Caco-2 (cell line): ENCODE results near the gene MTHFD1L. TPM values are rescaled to one million over a fixed set of nuclear protein-coding genes. Genes with fewer than 3 reads are reported as not detected.
"Not testable (repeated sequence)": the region's sequence is repeated elsewhere in the genome, so short reads cannot be mapped to it uniquely, and the experiment has no call there.

Source experiments
- BruUV-seq: library from RNA; stranded (reverse); fragments of 400-500 nt; replicated peaks from 2 replicates; lab custom pipeline; 2021; lab: Mats Ljungman, UMichigan
- CTCF ChIA-PET: fragments of 300-600 bp; sonication (Branson Sonifier 250); formaldehyde crosslinking; loops from one replicate; lab custom pipeline; 2022; ENCODE audit warnings: antibody characterized with exemption; lab: Charles Lee
- POLR2A ChIA-PET: fragments of 300-600 bp; sonication (Branson Sonifier 250); formaldehyde crosslinking; loops from one replicate; lab custom pipeline; 2022; ENCODE audit warnings: antibody characterized with exemption; lab: Charles Lee
- DNase-seq, 2 experiments: peaks; one replicate each; pipeline versions ENCODE4 v3.0.0 to v3.0.0-alpha.2; 2020 to 2022
- H3K27me3 ChIP-seq: replicated peaks from 2 replicates; pipeline ENCODE4 v1.6.0; 2011; ENCODE audit warnings: low read length; ENCODE audit not compliant: control insufficient read depth, insufficient read depth
- H3K36me3 ChIP-seq: 2 replicates; pipeline ENCODE4 v1.5.1; 2011; ENCODE audit warnings: low read length; ENCODE audit not compliant: control insufficient read depth, insufficient read depth
- H3K4me1 ChIP-seq: fragments of 250-450 bp; sonication (Bioruptor Pico); 2 replicates; pipeline ENCODE4 v1.5.1; 2020; ENCODE audit warnings: mild to moderate bottlenecking
- H3K4me3 ChIP-seq: 2 replicates; pipeline ENCODE4 v1.5.1; 2011; ENCODE audit warnings: low read depth, mild to moderate bottlenecking, control low read depth, low read length
- H3K9me3 ChIP-seq: fragments of 250-450 bp; sonication (Bioruptor Pico); 2 replicates; pipeline ENCODE4 v1.5.1; 2020; ENCODE audit warnings: mild to moderate bottlenecking, moderate library complexity
- H3K27ac Mint-ChIP-seq: one replicate; pipeline ENCODE4 v1.8.0; 2022; ENCODE audit warnings: mixed read lengths; ENCODE audit not compliant: unreplicated experiment
- H3K27me3 Mint-ChIP-seq: one replicate; pipeline ENCODE4 v1.8.0; 2022; ENCODE audit warnings: mixed read lengths; ENCODE audit not compliant: insufficient read depth, unreplicated experiment
- H3K36me3 Mint-ChIP-seq: one replicate; pipeline ENCODE4 v1.8.0; 2022; ENCODE audit warnings: mild to moderate bottlenecking, mixed read lengths; ENCODE audit not compliant: insufficient read depth, unreplicated experiment
- H3K4me1 Mint-ChIP-seq: one replicate; pipeline ENCODE4 v1.8.0; 2022; ENCODE audit warnings: low read depth, mixed read lengths; ENCODE audit not compliant: unreplicated experiment
- H3K4me3 Mint-ChIP-seq: one replicate; pipeline ENCODE4 v1.8.0; 2022; ENCODE audit warnings: mild to moderate bottlenecking, moderate library complexity, mixed read lengths; ENCODE audit not compliant: unreplicated experiment
- H3K9me3 Mint-ChIP-seq: one replicate; pipeline ENCODE4 v1.8.0; 2022; ENCODE audit warnings: mixed read lengths; ENCODE audit not compliant: unreplicated experiment
- intact Hi-C: fragments of 100-400 bp; cut with micrococcal nuclease; formaldehyde crosslinking; loops from one replicate; pipeline ENCODE4 v1.10.0; 2022; ENCODE audit not compliant: unreplicated experiment
- total RNA-seq: library from RNA; stranded (reverse); gene quantifications from 2 replicates; pipeline ENCODE4 v1.2.3, GENCODE V29; 2022
- TF ChIP-seq, protein P1 (sequence below), 2 experiments: fragments of 200-600 bp in 1 of 2; IDR thresholded peaks; 1 replicate in 1 of 2; 2 replicates in 1 of 2; pipeline versions ENCODE4 v1.5.1 to v1.8.0; 2011 to 2022; ENCODE audit warnings: antibody characterized with exemption in 1 of 2, control low read depth in 1 of 2, inconsistent platforms in 1 of 2, low read depth in 1 of 2, low read length in 1 of 2, mild to moderate bottlenecking in 1 of 2, moderate library complexity in 1 of 2; ENCODE audit not compliant: insufficient read depth in 1 of 2, severe bottlenecking in 1 of 2, unreplicated experiment in 1 of 2

Gene MTHFD1L
- total RNA-seq, 1 experiment from 2014 or later: 102 TPM

DNA sequence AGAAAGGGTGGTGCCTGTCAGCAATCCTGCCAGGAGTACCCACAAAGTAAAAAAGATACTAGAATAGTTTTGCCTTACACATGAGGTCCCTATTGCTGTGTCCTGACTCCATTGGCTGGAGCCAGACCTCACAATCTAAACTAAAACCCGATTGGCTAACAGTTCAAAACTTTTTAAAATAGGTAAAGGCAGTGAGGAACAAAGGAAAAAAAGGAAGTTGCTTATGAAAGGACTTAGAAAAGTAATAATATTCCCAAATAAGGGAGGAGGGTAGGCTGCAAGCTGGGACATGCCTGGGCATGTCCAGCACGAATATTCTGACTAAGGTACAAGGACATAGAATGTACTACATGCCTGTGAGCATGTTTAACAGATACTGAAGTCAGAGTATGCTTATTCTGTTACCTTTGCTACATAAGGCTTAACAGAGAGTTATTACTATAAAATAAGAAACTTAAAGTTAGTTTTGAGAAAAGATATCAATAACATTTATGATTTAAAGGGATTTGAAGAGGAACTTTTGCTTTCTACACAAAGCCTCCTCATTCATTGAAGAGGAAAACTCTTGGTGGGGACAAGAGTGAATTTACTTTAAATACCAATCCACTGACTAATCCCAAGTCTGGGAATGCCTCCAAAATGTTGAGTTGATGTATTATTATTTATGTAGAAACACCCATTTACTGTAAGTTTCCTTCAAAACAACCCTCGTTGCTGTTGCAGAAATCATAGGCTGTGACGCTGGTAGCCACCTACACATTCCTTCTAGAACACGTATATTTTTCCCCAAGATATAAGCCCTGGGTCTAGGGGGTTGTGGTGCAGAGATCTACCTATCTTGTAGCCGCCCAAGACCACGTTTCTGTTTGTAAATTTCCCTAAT lies 8.2 kb upstream of the MTHFD1L start:
- Histone ChIP-seq H3K4me1 (peaks cover 15% of the 10 kb centered on the region), H3K4me3 (no peak overlapping the region), H3K9me3 (no peaks in the 10 kb centered on the region), H3K36me3 (no peaks in the 10 kb centered on the region), H3K27me3 (no peaks in the 10 kb centered on the region)
- Mint-ChIP-seq H3K27me3 (no peaks in the 10 kb centered on the region), H3K9me3 (no peaks in the 10 kb centered on the region), H3K27ac (no peak overlapping the region), H3K36me3 (no peaks in the 10 kb centered on the region), H3K4me3 (no peak overlapping the region), H3K4me1 (peaks cover 24% of the 10 kb centered on the region)
- BruUV-seq: no TSS peak
- CTCF ChIA-PET: no interaction called here
- POLR2A ChIA-PET: no interaction called here
- DNase-seq: no peak
- intact Hi-C loops: loop anchor here (1.0 kb wide), 1 partner anchor 8 kb away; the partner anchor contains the start of gene MTHFD1L
- TF ChIP-seq, protein P1, sequence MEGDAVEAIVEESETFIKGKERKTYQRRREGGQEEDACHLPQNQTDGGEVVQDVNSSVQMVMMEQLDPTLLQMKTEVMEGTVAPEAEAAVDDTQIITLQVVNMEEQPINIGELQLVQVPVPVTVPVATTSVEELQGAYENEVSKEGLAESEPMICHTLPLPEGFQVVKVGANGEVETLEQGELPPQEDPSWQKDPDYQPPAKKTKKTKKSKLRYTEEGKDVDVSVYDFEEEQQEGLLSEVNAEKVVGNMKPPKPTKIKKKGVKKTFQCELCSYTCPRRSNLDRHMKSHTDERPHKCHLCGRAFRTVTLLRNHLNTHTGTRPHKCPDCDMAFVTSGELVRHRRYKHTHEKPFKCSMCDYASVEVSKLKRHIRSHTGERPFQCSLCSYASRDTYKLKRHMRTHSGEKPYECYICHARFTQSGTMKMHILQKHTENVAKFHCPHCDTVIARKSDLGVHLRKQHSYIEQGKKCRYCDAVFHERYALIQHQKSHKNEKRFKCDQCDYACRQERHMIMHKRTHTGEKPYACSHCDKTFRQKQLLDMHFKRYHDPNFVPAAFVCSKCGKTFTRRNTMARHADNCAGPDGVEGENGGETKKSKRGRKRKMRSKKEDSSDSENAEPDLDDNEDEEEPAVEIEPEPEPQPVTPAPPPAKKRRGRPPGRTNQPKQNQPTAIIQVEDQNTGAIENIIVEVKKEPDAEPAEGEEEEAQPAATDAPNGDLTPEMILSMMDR (IDR thresholded peaks at IDR 0.05; ENCODE audit: insufficient read depth in 1 of 2, low read depth in 1 of 2, low read length in 1 of 2, severe bottlenecking in 1 of 2, unreplicated experiment in 1 of 2): no peak

DNA sequence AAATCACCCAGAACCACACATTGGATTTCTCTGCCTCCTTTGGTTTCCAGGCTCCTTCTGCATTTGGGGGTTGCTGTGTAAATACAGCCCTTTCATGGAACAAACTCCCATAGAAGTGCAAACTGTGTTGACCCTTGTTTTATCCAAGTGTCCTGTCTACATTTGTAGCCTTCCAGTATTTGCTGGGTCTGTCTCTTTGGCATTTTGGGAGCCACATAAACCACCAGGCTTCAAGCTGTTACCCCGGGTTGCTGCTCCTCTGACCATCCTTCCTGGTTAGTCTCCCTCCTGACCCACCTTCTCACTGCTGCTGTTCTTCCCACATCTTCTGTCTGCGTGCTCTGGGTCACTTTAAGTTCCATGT lies 7.6 kb upstream of the MTHFD1L start:
- Histone ChIP-seq H3K9me3 (no peaks in the 10 kb centered on the region), H3K27me3 (no peaks in the 10 kb centered on the region), H3K4me3 (no peak overlapping the region), H3K4me1 (peaks cover 15% of the 10 kb centered on the region), H3K36me3 (no peaks in the 10 kb centered on the region)
- H3K4me1 Mint-ChIP-seq: peaks cover 24% of the 10 kb centered on the region
- H3K27ac Mint-ChIP-seq: no peak overlapping the region
- intact Hi-C loops: loop anchor here (1.0 kb wide), 1 partner anchor 7 kb away; the partner anchor contains the start of gene MTHFD1L
- no peak overlapping the region for H3K4me3 Mint-ChIP-seq
- no peaks in the 10 kb centered on the region for H3K9me3 Mint-ChIP-seq
- TF ChIP-seq, protein P1 (IDR thresholded peaks at IDR 0.05; ENCODE audit: insufficient read depth in 1 of 2, low read depth in 1 of 2, low read length in 1 of 2, severe bottlenecking in 1 of 2, unreplicated experiment in 1 of 2): no peak
- no peak for DNase-seq
- POLR2A ChIA-PET: no interaction called here
- BruUV-seq: no TSS peak
- H3K36me3 Mint-ChIP-seq: no peaks in the 10 kb centered on the region
- H3K27me3 Mint-ChIP-seq: no peaks in the 10 kb centered on the region
- CTCF ChIA-PET: interaction anchor here (0.7 kb wide), 1 partner anchor 1957 kb away, joined by 3 read pairs; no protein-coding TSS in a partner anchor

DNA sequence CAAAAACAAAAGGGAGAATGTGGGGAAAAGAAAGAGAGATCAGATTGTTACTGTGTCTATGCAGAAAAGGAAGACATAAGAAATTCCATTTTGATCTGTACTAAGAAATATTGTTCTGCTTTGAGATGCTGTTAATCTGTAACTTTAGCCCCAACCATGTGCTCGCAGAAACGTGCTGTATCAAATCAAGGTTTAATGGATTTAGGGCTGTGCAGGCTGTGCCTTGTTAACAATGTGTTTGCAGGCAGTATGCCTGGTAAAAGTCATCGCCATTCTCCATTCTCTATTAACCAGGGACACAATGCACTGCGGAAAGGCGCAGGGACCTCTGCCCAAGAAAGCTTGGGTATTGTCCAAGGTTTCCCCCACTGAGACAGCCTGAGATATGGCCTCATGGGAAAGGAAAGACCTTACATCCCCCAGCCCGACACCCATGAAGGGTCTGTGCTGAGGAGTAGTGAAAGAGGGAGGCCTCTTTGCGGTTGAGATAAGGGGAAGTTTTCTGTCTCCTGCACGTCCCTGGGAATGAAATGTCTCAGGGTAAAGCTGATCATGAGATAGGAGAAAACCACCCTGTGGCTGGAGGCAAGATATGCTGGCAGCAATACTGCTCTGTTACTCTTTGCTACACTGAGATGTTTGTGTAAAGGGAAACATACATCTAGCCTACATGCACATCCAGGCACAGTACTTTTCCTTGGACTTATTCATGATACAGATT lies 3.9 kb upstream of the MTHFD1L start:
- H3K4me1 Mint-ChIP-seq, POLR2A ChIA-PET, H3K9me3 ChIP-seq, H3K4me1 ChIP-seq, CTCF ChIA-PET, intact Hi-C loops, H3K36me3 Mint-ChIP-seq, H3K4me3 Mint-ChIP-seq, BruUV-seq, H3K27ac Mint-ChIP-seq, DNase-seq, H3K27me3 Mint-ChIP-seq, H3K4me3 ChIP-seq, H3K36me3 ChIP-seq, H3K27me3 ChIP-seq, H3K9me3 Mint-ChIP-seq: not testable (repeated sequence)
